GM23338 (cell line): Measurements from ENCODE around the gene ADAM15. TPM values are rescaled to one million over a fixed set of nuclear protein-coding genes. Genes with fewer than 3 reads are reported as not detected.

ENCODE experiments used
- ATAC-seq: fragments of 200-7000 bp; cut with Tn5 transposase; 3 replicates; pipeline ENCODE4 v1.9.1; 2020
- DNase-seq: peaks from one replicate; pipeline ENCODE4 v3.0.0-alpha.2; 2015; ENCODE audit warnings: low spot score
- H2AFZ ChIP-seq: fragments of 200-600 bp; sonication (generic); 2 replicates; pipeline ENCODE4 v1.8.0; 2016; ENCODE audit warnings: antibody characterized with exemption, mild to moderate bottlenecking, moderate library complexity
- H3F3A ChIP-seq: fragments of 200-600 bp; sonication (generic); replicated peaks from 2 replicates; pipeline ENCODE4 v1.8.0; 2017; ENCODE audit warnings: antibody characterized with exemption, mixed run types, low read depth
- H3K27ac ChIP-seq: fragments of 200-600 bp; sonication (generic); 2 replicates; pipeline ENCODE4 v1.6.1; 2016; ENCODE audit warnings: low read depth
- H3K27me3 ChIP-seq: fragments of 200-600 bp; sonication (generic); 2 replicates; pipeline ENCODE4 v1.8.0; 2016; ENCODE audit warnings: mild to moderate bottlenecking, mixed run types, moderate library complexity; ENCODE audit not compliant: insufficient read depth
- H3K36me3 ChIP-seq: fragments of 200-600 bp; sonication (generic); 2 replicates; pipeline ENCODE4 v1.8.0; 2016; ENCODE audit warnings: mild to moderate bottlenecking; ENCODE audit not compliant: insufficient read depth
- H3K4me1 ChIP-seq: fragments of 200-600 bp; sonication (generic); 2 replicates; pipeline ENCODE4 v1.8.0; 2016; ENCODE audit warnings: mild to moderate bottlenecking, moderate library complexity; ENCODE audit not compliant: insufficient read depth
- H3K4me2 ChIP-seq: fragments of 200-600 bp; sonication (generic); 2 replicates; pipeline ENCODE4 v1.7.1; 2017; ENCODE audit warnings: mixed run types
- H3K4me3 ChIP-seq: fragments of 200-600 bp; sonication (generic); 2 replicates; pipeline ENCODE4 v1.6.1; 2016; ENCODE audit warnings: mixed run types
- H3K79me2 ChIP-seq: fragments of 200-600 bp; sonication (generic); replicated peaks from 2 replicates; pipeline ENCODE4 v1.8.0; 2017; ENCODE audit warnings: mild to moderate bottlenecking; ENCODE audit not compliant: insufficient read depth
- H3K9me2 ChIP-seq: fragments of 200-600 bp; sonication (generic); 2 replicates; pipeline ENCODE4 v1.8.0; 2017; ENCODE audit not compliant: insufficient read depth
- H4K20me1 ChIP-seq: fragments of 200-600 bp; sonication (generic); replicated peaks from 2 replicates; pipeline ENCODE4 v1.8.0; 2017; ENCODE audit warnings: mild to moderate bottlenecking; ENCODE audit not compliant: insufficient read depth
- H3K27ac Mint-ChIP-seq: 2 replicates; pipeline ENCODE4 v1.8.0; 2020; ENCODE audit warnings: inconsistent platforms, mild to moderate bottlenecking, moderate library complexity, mixed read lengths
- H3K27me3 Mint-ChIP-seq: 3 replicates; pipeline ENCODE4 v1.8.0; 2022; ENCODE audit warnings: low read depth, mild to moderate bottlenecking, moderate library complexity, mixed read lengths, inconsistent platforms; ENCODE audit not compliant: insufficient read depth, poor library complexity
- H3K36me3 Mint-ChIP-seq: 3 replicates; pipeline ENCODE4 v1.8.0; 2021; ENCODE audit warnings: low read depth, mild to moderate bottlenecking, inconsistent platforms, moderate library complexity, mixed read lengths
- H3K4me1 Mint-ChIP-seq: 3 replicates; pipeline ENCODE4 v1.8.0; 2020; ENCODE audit warnings: mild to moderate bottlenecking, inconsistent platforms, mixed read lengths
- H3K4me3 Mint-ChIP-seq: 3 replicates; pipeline ENCODE4 v1.8.0; 2021; ENCODE audit warnings: moderate library complexity, mild to moderate bottlenecking, inconsistent platforms, mixed read lengths
- H3K9me3 Mint-ChIP-seq: 3 replicates; pipeline ENCODE4 v1.8.0; 2020; ENCODE audit warnings: moderate library complexity, mild to moderate bottlenecking, inconsistent platforms, mixed read lengths
- CREB1 ChIP-seq: fragments of 250-450 bp; sonication (Bioruptor Pico); IDR thresholded peaks from 2 replicates; pipeline ENCODE4 v1.5.0; 2020; ENCODE audit warnings: low read depth, mild to moderate bottlenecking, moderate library complexity
- CTCF ChIP-seq, 2 experiments: fragments of 200-600 bp in 1 of 2; sonication (generic) in 1 of 2; conservative IDR thresholded peaks; 2 replicates each; pipeline versions ENCODE4 v1.5.1 to v1.6.1; 2016 to 2017; ENCODE audit warnings: antibody characterized with exemption in 2 of 2, low read depth in 2 of 2, mild to moderate bottlenecking in 2 of 2, moderate library complexity in 1 of 2
- ETS1 ChIP-seq: IDR thresholded peaks from 2 replicates; pipeline ENCODE4 v1.6.1; 2016; ENCODE audit warnings: antibody characterized with exemption
- EZH2 ChIP-seq: fragments of 200-600 bp; sonication (generic); IDR thresholded peaks from one replicate; pipeline ENCODE4 v1.8.0; 2017; ENCODE audit warnings: antibody characterized with exemption, mild to moderate bottlenecking, low read depth; ENCODE audit not compliant: unreplicated experiment
- EZH2phosphoT487 ChIP-seq: fragments of 200-600 bp; sonication (generic); IDR thresholded peaks from one replicate; pipeline ENCODE4 v1.8.1; 2018; ENCODE audit warnings: antibody characterized with exemption; ENCODE audit not compliant: unreplicated experiment
- JUNB ChIP-seq: IDR thresholded peaks from one replicate; pipeline ENCODE4 v1.6.1; 2016; ENCODE audit warnings: antibody characterized with exemption; ENCODE audit not compliant: unreplicated experiment
- NANOG ChIP-seq: IDR thresholded peaks from 2 replicates; pipeline ENCODE4 v1.6.1; 2016; ENCODE audit warnings: antibody characterized with exemption, borderline replicate concordance
- POLR2AphosphoS5 ChIP-seq: IDR thresholded peaks from 2 replicates; pipeline ENCODE4 v1.6.1; 2016; ENCODE audit warnings: antibody characterized with exemption, low read depth
- REST ChIP-seq: IDR thresholded peaks from one replicate; pipeline ENCODE4 v1.6.1; 2018; ENCODE audit warnings: antibody characterized with exemption; ENCODE audit not compliant: unreplicated experiment
- STAT1 ChIP-seq: IDR thresholded peaks from one replicate; pipeline ENCODE4 v1.6.1; 2016; ENCODE audit warnings: antibody characterized with exemption; ENCODE audit not compliant: unreplicated experiment
- ZNF114 ChIP-seq: fragments of 250-450 bp; sonication (Bioruptor Pico); IDR thresholded peaks from 2 replicates; pipeline ENCODE4 v1.5.0; 2020; ENCODE audit warnings: mild to moderate bottlenecking, moderate library complexity
- ZNF331 ChIP-seq: fragments of 250-450 bp; sonication (Bioruptor Pico); IDR thresholded peaks from 2 replicates; pipeline ENCODE4 v1.5.0; 2020; ENCODE audit warnings: low read depth, mild to moderate bottlenecking, moderate library complexity
- ZNF462 ChIP-seq: fragments of 250-450 bp; sonication (Bioruptor Pico); IDR thresholded peaks from 2 replicates; pipeline ENCODE4 v1.5.0; 2020; ENCODE audit warnings: mild to moderate bottlenecking, moderate library complexity
- polyA plus RNA-seq: library from polyadenylated mRNA; unstranded; fragments of >200 nt; fragmentation: Nextera tagmentation; extraction: Ambion mirVana; gene quantifications from 2 replicates; pipeline ENCODE4 v1.2.1, GENCODE V29; 2016
- total RNA-seq: library from RNA; depleted of rRNA; stranded (reverse); fragments of >200 nt; shearing (Covaris generic); gene quantifications from 2 replicates; pipeline ENCODE4 v1.2.3, GENCODE V29; 2014

The ADAM15 gene
- total and polyA plus RNA-seq, 2 experiments from 2014 or later, result 24.2 to 31.1 TPM

- Histone ChIP-seq H2AFZ (no peak overlapping the region), H3K27me3 (peaks cover 17% of the 10 kb centered on the region), H3K79me2 (peaks cover 14% of the 10 kb centered on the region), H4K20me1 (peaks cover 22% of the 10 kb centered on the region), H3K4me3 (no peak overlapping the region), H3F3A (peaks cover 31% of the 10 kb centered on the region), H3K27ac (no peak overlapping the region), H3K4me2 (no peak overlapping the region), H3K36me3 (no peaks in the 10 kb centered on the region), H3K4me1 (peaks cover 18% of the 10 kb centered on the region), H3K9me2 (no peaks in the 10 kb centered on the region)
- Mint-ChIP-seq H3K36me3 (peaks cover 28% of the 10 kb centered on the region), H3K4me1 (peaks cover 39% of the 10 kb centered on the region), H3K9me3 (no peaks in the 10 kb centered on the region), H3K27me3 (peaks cover 11% of the 10 kb centered on the region), H3K4me3 (no peak overlapping the region), H3K27ac (no peak overlapping the region)
- no peak for DNase-seq
- TF ChIP-seq JUNB, result no peak
- no peak for TF ChIP-seq EZH2phosphoT487
- no peak for TF ChIP-seq ZNF462
- TF ChIP-seq ETS1, result no peak
- no peak for TF ChIP-seq REST
- no peak for TF ChIP-seq ZNF331 (CRISPR knock-in tag)
- TF ChIP-seq POLR2AphosphoS5, result no peak
- no peak for TF ChIP-seq EZH2
- no peak for TF ChIP-seq ZNF114 (CRISPR knock-in tag)
- no peak for TF ChIP-seq CREB1 (CRISPR knock-in tag)
- TF ChIP-seq NANOG, result no peak
- no peak for TF ChIP-seq CTCF (conservative IDR thresholded peaks at IDR 0.05; ENCODE audit: low read depth in 2 of 2)
- TF ChIP-seq STAT1, result no peak
- ATAC-seq, result no peak
Observed at GRCh38 chr1:155066777-155067176, 15.7 kb downstream of the ADAM15 start.
